Immature natural killer cell (primary cell): Measurements from ENCODE around the gene NBPF3. TPM values are rescaled to one million over a fixed set of nuclear protein-coding genes. Genes with fewer than 3 reads are reported as not detected.
"Not testable (repeated sequence)": the region's sequence is repeated elsewhere in the genome, so short reads cannot be mapped to it uniquely, and the experiment has no call there.

ENCODE experiments used
- DNase-seq, 3 donors: peaks; one replicate each; pipeline ENCODE4 v3.0.0; 2022; ENCODE audit warnings: mixed read lengths in 1 of 3
- H3K27ac Mint-ChIP-seq, 6 donors: one replicate each; pipeline ENCODE4 v1.8.0; 2020; ENCODE audit warnings: mixed read lengths in 6 of 6, mild to moderate bottlenecking in 5 of 6, inconsistent platforms in 4 of 6, moderate library complexity in 3 of 6
- H3K27me3 Mint-ChIP-seq, 3 donors: one replicate each; pipeline ENCODE4 v1.8.0; 2020 to 2021; ENCODE audit warnings: low read depth in 3 of 3, mild to moderate bottlenecking in 3 of 3, mixed read lengths in 3 of 3, moderate library complexity in 3 of 3, inconsistent platforms in 1 of 3
- H3K36me3 Mint-ChIP-seq, 3 donors: one replicate each; pipeline ENCODE4 v1.8.0; 2020; ENCODE audit warnings: mixed read lengths in 3 of 3, inconsistent platforms in 2 of 3, mild to moderate bottlenecking in 2 of 3
- H3K4me1 Mint-ChIP-seq, 2 donors: one replicate each; pipeline ENCODE4 v1.8.0; 2020; ENCODE audit warnings: inconsistent platforms in 2 of 2, mild to moderate bottlenecking in 2 of 2, mixed read lengths in 2 of 2, moderate library complexity in 1 of 2
- H3K4me3 Mint-ChIP-seq, 5 donors: one replicate each; pipeline ENCODE4 v1.8.0; 2020; ENCODE audit warnings: mild to moderate bottlenecking in 5 of 5, mixed read lengths in 5 of 5, inconsistent platforms in 3 of 5, moderate library complexity in 3 of 5
- H3K9me3 Mint-ChIP-seq, 6 donors: one replicate each; pipeline ENCODE4 v1.8.0; 2020; ENCODE audit warnings: mild to moderate bottlenecking in 6 of 6, mixed read lengths in 6 of 6, inconsistent platforms in 4 of 6, moderate library complexity in 3 of 6
- polyA plus RNA-seq, 3 donors: library from polyadenylated mRNA; unstranded; fragments of 300-500 nt; fragmentation: Illumina TruSeq; gene quantifications; one replicate each; pipeline ENCODE4 v1.2.3, GENCODE V29; 2021

Gene NBPF3
- polyA plus RNA-seq, 3 donors from 2014 or later, result 3.2 to 12.7 (median 7.0) TPM

GRCh38 chr1:21451981-21452411, 12.1 kb downstream of the NBPF3 start:
- no peak overlapping the region for H3K4me3 Mint-ChIP-seq
- H3K4me1 Mint-ChIP-seq, result peaks cover 5 to 9% of the 10 kb centered on the region in 2 donors
- peaks cover 19 to 29% (median 24%) of the 10 kb centered on the region in 3 donors for H3K36me3 Mint-ChIP-seq
- peaks cover 0 to 6% (median 2%) of the 10 kb centered on the region in 3 donors for H3K27me3 Mint-ChIP-seq
- DNase-seq, result no peak
- H3K9me3 Mint-ChIP-seq, result no peaks in the 10 kb centered on the region
- H3K27ac Mint-ChIP-seq, result no peak overlapping the region

- not testable (repeated sequence) for H3K27me3 Mint-ChIP-seq, H3K4me1 Mint-ChIP-seq, DNase-seq, H3K9me3 Mint-ChIP-seq, H3K4me3 Mint-ChIP-seq
- H3K36me3 Mint-ChIP-seq, result peaks cover 13 to 16% (median 16%) of the 10 kb centered on the region in 3 donors
- H3K27ac Mint-ChIP-seq, result peak overlapping the region in 1 of 6 donors; percentile 17
Observed at GRCh38 chr1:21453964-21454614, 14.2 kb downstream of the NBPF3 start.

- DNase-seq, H3K9me3 Mint-ChIP-seq, H3K4me3 Mint-ChIP-seq, H3K27ac Mint-ChIP-seq, H3K27me3 Mint-ChIP-seq, H3K4me1 Mint-ChIP-seq: not testable (repeated sequence)
- peaks cover 12 to 16% (median 13%) of the 10 kb centered on the region in 3 donors for H3K36me3 Mint-ChIP-seq
Observed at GRCh38 chr1:21454904-21455303, 15.0 kb downstream of the NBPF3 start.

- no peak overlapping the region for H3K27ac Mint-ChIP-seq
- H3K27me3 Mint-ChIP-seq, result peaks cover 0 to 3% (median 2%) of the 10 kb centered on the region in 3 donors
- peaks cover 5 to 9% of the 10 kb centered on the region in 2 donors for H3K4me1 Mint-ChIP-seq
- H3K9me3 Mint-ChIP-seq, result no peaks in the 10 kb centered on the region
- peaks cover 4 to 8% (median 7%) of the 10 kb centered on the region in 3 donors for H3K36me3 Mint-ChIP-seq
- no peak for DNase-seq
- no peak overlapping the region for H3K4me3 Mint-ChIP-seq
Observed at GRCh38 chr1:21457654-21458053, 17.7 kb downstream of the NBPF3 start.

GRCh38 chr1:21465127-21465526, 25.2 kb downstream of the NBPF3 start:
- DNase-seq, H3K27ac Mint-ChIP-seq, H3K9me3 Mint-ChIP-seq, H3K4me3 Mint-ChIP-seq, H3K36me3 Mint-ChIP-seq, H3K27me3 Mint-ChIP-seq, H3K4me1 Mint-ChIP-seq: not testable (repeated sequence)

GRCh38 chr1:21467946-21468345, 28.0 kb downstream of the NBPF3 start:
- not testable (repeated sequence) for DNase-seq, H3K27me3 Mint-ChIP-seq, H3K27ac Mint-ChIP-seq, H3K4me1 Mint-ChIP-seq, H3K9me3 Mint-ChIP-seq, H3K4me3 Mint-ChIP-seq
- H3K36me3 Mint-ChIP-seq, result peaks cover 0 to 21% (median 19%) of the 10 kb centered on the region in 3 donors

GRCh38 chr1:21468599-21468998, 28.7 kb downstream of the NBPF3 start:
- peak in 1 of 3 donors; percentile 2 for DNase-seq
- peaks cover 0 to 4% of the 10 kb centered on the region in 2 donors for H3K4me1 Mint-ChIP-seq
- H3K4me3 Mint-ChIP-seq, result no peak overlapping the region
- H3K27me3 Mint-ChIP-seq, result no peaks in the 10 kb centered on the region
- peaks cover 0 to 23% (median 21%) of the 10 kb centered on the region in 3 donors for H3K36me3 Mint-ChIP-seq
- no peaks in the 10 kb centered on the region for H3K9me3 Mint-ChIP-seq
- no peak overlapping the region for H3K27ac Mint-ChIP-seq

- Mint-ChIP-seq H3K4me3 (no peak overlapping the region), H3K27ac (no peak overlapping the region), H3K27me3 (no peaks in the 10 kb centered on the region), H3K36me3 (peaks cover 0 to 31% (median 22%) of the 10 kb centered on the region in 3 donors), H3K9me3 (no peaks in the 10 kb centered on the region), H3K4me1 (peaks cover 0 to 4% of the 10 kb centered on the region in 2 donors)
- DNase-seq, result no peak
Observed at GRCh38 chr1:21469581-21469980, 29.6 kb downstream of the NBPF3 start.

- no peak overlapping the region for H3K4me3 Mint-ChIP-seq
Observed at GRCh38 chr1:21472861-21473260, 32.9 kb downstream of the NBPF3 start.

GRCh38 chr1:21478356-21478755, 38.4 kb downstream of the NBPF3 start:
- no peak overlapping the region for H3K27ac Mint-ChIP-seq
- H3K9me3 Mint-ChIP-seq, result no peaks in the 10 kb centered on the region
- H3K36me3 Mint-ChIP-seq, result peaks cover 22 to 28% (median 23%) of the 10 kb centered on the region in 3 donors
- no peaks in the 10 kb centered on the region for H3K4me1 Mint-ChIP-seq
- no peak overlapping the region for H3K4me3 Mint-ChIP-seq
- no peak for DNase-seq
- peaks cover 0 to 3% (median 3%) of the 10 kb centered on the region in 3 donors for H3K27me3 Mint-ChIP-seq

More at GRCh38 chr1:21472861-21473260, 32.9 kb downstream of the NBPF3 start:
- H3K4me1 Mint-ChIP-seq, result peaks cover 0 to 4% of the 10 kb centered on the region in 2 donors
- H3K36me3 Mint-ChIP-seq, result peaks cover 8 to 36% (median 23%) of the 10 kb centered on the region in 3 donors
- H3K27me3 Mint-ChIP-seq, result peaks cover 0 to 3% (median 0%) of the 10 kb centered on the region in 3 donors
- DNase-seq, result no peak
- no peaks in the 10 kb centered on the region for H3K9me3 Mint-ChIP-seq
- no peak overlapping the region for H3K27ac Mint-ChIP-seq

GRCh38 chr1:21483881-21484280, 43.9 kb downstream of the NBPF3 start:
- H3K9me3 Mint-ChIP-seq, H3K4me3 Mint-ChIP-seq, H3K36me3 Mint-ChIP-seq, DNase-seq, H3K27me3 Mint-ChIP-seq, H3K27ac Mint-ChIP-seq, H3K4me1 Mint-ChIP-seq: not testable (repeated sequence)

- Mint-ChIP-seq H3K9me3 (no peaks in the 10 kb centered on the region), H3K36me3 (no peaks in the 10 kb centered on the region), H3K27ac (peak overlapping the region in 1 of 6 donors; percentile 56), H3K27me3 (peaks cover 0 to 13% (median 8%) of the 10 kb centered on the region in 3 donors), H3K4me1 (peaks cover 5 to 7% of the 10 kb centered on the region in 2 donors), H3K4me3 (no peak overlapping the region)
- DNase-seq, result no peak
Observed at GRCh38 chr1:21489146-21489545, 49.2 kb downstream of the NBPF3 start.

- DNase-seq, result peak in 1 of 3 donors; percentile 7
- Mint-ChIP-seq H3K4me3 (no peak overlapping the region), H3K9me3 (no peaks in the 10 kb centered on the region), H3K4me1 (peaks cover 5 to 7% of the 10 kb centered on the region in 2 donors), H3K27me3 (peaks cover 3 to 17% (median 12%) of the 10 kb centered on the region in 3 donors), H3K36me3 (no peaks in the 10 kb centered on the region), H3K27ac (no peak overlapping the region)
Observed at GRCh38 chr1:21490774-21491487, 51.0 kb downstream of the NBPF3 start.
